NAMALWA (cell line): ENCODE results near the gene GSPT1.

ENCODE experiments used
- DNase-seq: peaks from one replicate; pipeline ENCODE4 v3.0.0-alpha.2; 2015; ENCODE audit warnings: low spot score

GSPT1 gene

DNA sequence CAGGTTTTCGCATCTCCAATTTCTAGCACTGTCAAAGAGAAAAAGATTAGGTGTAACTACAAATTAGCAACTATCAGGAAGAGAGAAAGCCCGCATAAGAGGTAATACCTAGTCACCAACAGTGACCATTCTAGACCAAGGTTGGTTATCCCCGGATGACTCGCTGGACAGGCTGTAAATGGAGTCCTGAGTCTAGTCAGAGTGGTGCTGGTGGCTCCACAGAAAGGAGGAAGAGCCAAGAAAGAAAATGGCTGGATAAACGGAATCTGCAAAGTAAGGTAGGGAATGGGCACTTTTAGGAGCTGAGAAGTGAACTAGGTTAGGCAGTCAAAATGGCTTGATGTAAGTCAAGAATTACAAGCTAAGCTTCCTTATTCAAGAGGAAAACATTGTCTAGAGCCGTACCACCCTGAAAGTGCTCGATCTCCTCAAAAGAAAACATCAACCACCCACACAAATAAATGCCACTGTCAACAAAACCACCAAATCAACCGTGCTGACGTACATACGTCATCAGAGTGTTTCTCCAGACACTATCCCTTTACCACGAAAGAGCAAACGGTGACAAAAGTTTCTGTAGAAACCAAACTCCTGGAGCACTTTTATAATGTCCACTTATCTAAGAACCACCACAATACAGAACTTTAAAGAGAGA, 2.2 kb downstream of the GSPT1 start:
- no peak for DNase-seq

DNA sequence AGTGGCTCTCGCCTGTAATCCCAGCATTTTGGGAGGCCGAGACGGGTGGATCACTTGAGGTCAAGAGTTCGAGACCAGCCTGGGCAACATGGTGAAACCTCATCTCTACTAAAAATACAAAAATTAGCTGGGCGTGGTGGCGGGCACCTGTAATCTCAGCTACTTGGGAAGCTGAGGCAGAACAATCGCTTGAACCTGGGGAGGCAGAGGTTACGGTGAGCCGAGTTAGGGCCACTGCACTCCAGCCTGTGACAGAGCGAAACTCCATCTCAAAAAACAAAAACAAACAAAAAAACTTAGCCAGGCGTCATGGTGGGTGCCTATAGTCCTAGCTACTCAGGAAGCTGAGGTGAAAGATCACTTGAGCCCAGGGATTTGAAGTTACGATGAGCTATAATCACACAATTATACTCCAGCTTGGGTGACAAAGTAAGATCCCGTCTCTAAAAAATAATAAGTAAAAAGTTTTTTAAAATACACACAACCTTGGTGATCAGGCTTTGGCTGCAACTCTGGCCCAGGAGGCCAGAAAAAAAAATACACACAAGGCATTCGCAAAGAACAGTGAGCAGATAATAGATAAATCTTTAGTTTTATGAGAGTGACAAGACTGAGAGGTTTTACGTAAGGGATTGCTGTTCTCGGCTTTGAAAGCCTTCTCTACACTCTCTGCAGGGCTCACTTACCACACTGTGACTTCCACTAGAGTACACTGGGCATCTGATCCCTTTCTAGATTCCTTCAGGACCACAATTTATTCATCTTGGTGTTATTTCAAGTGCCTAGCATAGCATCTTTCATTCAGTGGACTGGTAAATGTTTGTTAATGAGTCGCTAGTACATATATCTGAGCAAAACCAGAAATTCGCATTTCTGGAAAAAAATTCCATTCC, 5.9 kb downstream of the GSPT1 start:
- no peak for DNase-seq

DNA sequence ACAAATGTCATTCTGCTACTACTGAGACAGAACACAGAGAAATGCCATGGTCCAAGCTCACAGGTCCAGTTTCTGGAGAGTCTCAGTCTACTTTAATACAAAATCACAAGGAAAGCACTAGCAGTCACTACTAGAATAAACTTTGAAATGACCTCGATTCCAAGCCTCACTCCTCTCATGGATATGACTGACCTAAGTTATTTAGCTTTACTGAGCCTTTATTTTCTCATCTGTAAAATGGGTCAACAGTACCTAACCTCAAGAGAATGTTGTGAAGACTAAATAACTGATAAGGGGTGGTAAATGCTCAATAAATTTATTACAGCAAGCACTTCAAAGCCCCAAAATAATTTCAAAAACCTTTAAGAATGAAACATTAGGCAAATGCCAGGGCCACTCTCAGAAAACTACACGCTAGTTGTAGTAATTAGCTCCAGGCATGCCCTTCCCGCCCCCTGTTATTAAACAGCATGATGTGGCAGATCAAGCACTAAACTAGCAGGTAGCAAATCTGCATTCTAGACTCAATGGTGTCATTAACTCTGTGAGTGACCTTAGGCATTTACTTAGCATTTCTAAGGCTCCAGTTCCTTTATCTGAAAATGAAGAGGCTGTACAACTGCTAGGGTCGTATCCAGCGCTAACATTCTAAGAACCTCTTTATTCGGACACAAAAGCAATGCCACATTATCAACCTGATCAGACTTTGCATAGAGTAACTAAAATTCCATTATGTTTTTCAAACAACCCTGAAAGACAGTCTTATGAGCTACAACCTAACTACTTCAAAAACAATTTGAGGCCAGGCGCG, 8.4 kb downstream of the GSPT1 start:
- DNase-seq, result no peak

DNA sequence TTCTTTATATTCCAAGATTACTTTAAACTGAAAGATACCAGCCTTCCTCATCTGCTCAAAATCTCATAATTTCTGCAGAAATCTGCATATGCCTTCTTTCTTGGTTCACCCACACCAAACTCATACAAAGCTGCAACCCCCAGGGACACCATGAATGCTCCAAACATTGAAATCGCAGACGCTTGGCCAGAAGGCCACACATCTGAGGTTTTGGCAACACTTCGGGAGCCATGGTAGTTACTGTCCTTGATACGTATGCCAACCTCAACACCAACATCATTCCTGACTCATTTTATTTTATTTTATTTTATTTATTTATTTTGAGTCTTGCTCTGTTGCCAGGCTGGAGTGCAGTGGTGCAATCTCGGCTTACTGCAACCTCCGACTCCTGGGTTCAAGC, 11.8 kb downstream of the GSPT1 start:
- no peak for DNase-seq

DNA sequence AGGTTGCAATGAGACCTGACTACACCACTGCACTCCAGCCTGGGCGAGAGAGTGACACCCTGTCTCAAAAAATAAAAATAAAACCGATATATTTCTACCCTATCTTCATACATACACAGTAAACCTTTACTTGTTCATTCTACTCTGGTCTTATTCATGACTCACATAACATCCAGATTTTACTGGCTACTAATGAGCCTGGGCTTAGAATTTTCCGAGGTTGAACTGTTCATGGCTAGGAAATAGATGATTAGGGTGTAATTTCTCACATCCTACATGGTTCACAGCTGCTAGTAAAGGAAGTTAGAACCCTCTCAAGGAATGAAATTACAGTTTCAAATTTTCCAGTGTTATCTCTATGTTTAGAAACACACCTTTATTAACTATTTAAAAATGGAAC, 14.7 kb downstream of the GSPT1 start:
- DNase-seq, result no peak

DNA sequence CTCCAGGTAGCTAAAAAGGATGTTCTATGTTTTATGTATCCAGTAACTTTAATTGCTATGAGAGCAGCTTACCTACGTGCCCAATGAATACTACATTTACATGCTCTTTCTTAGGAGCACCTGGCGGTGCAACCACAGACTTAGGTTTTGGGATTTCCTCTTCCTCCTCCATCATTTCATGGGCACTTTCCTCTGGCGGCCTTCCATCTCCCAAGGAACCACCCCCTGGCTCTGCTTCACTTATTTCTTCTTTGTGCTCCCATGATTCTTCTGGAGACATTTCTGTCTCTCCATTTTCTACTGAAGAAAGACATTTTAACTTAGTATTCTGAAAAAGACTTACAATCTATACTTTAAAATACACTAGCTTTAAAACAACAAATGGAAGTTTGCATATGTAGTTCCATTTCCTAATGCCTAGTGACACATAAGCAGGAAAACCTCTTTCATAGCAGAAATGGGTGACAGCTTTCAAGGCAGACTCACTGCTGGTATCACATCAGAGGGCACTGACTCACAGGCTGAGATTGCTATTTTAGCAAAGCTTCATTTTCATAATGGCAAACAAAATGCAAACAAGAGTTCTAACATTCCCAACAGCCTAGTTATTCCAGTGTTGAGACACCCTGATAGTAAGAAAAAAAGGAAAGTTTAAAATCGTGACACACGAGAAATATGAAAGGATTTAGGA, 19.1 kb downstream of the GSPT1 start:
- no peak for DNase-seq

DNA sequence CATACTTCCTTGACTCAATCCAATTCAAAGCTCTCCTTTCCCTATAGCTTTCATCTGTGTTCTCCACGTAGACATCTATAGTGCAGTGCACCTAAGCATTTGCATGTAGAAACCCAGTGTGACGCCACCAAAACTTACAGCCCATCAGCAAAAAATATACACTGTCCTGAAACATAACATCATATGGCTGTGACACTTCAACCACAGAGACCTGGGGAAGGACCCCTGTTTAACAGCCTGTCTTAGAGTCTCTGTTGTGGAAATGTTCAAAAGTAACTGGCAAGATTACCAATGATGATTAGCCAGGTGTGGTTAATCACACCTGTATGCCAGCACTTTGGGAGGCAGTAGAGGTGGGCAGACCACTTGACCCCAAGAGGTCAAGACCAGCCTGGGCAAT, 22.2 kb downstream of the GSPT1 start:
- no peak for DNase-seq

DNA sequence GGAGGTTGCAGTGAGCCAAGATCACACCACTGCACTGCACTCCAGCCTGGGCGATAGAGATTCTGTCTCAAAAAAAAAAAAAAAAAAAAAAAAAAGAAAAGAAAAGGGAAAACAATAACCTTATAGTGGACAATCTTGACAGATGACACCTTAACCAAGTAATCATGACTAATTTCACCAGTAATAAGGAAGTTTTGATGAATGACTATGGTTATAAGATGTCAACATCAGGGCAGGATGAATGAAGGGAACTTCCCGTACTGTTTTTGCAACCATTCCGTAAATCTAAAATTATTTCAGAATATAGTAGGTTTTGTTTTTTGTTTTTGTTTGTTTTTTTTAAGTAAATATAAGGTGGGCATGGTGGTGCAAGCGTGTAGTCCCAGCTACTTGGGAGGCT, 23.0 kb downstream of the GSPT1 start:
- no peak for DNase-seq

DNA sequence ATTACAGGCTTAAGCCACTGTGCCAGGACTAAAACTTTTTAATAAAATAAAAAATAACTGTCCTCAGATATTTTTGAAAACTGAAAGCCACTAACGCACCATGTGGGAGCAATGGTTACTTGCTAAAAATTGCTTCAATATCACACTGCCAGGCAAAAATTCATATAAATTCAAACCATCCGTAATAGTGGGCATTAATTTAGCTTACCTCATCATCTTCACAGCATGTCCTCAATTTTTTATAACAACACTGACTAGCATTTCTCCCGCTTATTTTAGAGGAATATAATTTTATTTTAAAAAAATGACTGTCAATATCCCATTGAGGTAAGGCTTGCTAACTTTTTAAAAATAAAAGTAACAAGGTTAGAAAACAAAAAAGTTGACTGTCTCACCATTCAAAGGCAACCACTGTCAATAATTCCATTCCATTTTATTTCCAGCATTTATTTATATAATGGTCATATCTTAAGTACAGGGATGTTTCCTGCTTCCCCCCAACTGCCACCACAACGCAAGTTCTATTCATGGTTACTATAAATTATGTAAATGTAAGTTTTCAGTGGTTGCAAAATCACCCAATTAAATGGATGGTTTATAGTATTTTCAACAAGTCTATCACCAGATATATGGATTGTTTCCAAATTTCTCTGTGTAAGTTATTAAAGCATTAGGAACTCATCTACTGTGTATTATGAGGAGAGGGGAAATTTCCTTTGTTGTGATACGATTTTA, 25.4 kb downstream of the GSPT1 start:
- no peak for DNase-seq

DNA sequence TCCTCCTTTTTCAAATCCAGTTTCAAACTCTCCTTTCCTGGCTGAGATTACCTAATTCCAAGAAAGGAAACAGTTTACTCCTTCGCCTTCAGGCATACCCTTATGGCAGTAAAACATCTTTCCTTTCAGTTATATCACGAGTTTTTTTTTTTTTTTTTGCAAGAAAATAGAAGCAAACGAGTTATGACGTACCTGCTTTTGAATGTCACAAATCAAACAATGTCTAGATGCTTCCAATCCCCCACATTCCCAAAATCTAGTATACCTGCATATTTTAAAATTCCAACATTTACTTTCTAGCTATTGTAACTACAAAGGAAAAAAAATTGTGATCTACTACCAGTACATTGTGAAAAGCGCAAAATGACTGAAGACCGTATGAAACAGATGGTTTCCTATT, 28.9 kb downstream of the GSPT1 start:
- no peak for DNase-seq

DNA sequence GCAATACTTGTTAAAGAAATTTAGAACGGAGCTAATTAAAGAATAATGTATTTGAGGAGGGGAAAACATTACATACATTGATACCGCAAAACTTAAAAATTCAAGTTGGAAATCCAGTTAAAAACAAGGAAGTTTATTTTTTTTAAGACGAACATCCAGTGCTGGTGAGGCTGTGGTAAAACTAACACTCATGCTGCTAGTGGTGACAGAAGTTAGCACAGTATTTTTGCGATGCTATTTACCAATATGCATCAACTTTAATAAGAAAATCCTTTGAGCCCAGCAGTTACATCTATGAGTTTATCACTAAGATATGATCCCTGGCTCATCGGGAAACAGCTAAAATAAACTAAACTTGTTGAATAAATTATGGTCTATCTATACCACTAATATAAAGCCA, 31.7 kb downstream of the GSPT1 start:
- no peak for DNase-seq

DNA sequence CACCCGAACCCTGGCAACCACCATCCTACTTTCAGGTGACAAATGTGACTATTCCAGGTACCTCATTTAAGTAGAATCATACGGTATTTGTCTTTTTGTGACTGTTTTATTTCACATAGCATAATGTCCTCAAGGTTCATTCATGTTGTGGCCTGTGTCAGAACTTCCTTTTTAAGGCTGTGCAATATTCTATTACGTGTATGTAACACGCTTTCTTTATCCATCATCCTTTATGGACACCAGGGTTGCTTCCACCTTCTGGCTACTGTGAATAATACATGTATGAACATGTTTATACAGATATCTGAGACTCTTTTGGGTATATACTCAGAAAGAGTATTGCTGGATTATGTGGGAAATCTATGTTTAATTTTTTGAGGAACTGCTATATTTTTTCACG, 35.7 kb downstream of the GSPT1 start:
- DNase-seq, result peak; percentile 36

DNA sequence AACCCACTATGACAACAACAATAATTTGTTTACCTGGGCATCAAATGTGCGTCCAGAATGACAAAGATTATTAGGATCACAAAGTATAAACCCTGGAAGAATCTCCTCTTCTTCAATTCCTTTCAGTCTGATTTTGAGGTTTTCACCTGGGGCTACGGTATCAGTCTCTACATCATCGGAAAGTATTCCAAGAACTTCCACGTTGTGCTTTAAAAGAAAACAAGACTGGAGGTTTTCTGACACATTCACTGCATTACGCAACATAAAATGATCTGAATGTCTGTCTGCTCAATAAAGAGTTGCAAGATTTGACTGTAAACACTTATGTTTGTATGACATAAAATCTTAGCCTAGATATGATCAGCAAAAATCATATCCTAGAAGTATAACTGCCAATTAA, 38.4 kb downstream of the GSPT1 start:
- no peak for DNase-seq

DNA sequence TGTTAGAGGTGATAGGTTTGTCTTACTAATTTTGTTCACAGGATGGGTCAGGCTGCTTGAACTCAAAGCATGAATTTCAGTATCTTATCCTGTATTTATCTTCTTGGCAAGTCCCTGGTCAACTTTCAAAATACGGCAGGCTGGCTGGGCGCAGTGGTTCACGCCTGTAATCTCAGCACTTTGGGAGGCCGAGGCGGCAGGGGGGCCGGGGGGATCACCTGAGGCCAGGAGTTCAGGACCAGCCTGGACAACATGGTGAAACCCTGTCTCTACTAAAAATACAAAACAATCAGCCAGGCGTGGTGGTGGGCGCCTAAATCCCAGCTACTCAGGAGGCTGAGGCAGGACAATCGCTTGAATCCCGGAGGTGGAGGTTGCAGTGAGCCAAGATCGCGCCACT, 39.5 kb downstream of the GSPT1 start:
- no peak for DNase-seq

DNA sequence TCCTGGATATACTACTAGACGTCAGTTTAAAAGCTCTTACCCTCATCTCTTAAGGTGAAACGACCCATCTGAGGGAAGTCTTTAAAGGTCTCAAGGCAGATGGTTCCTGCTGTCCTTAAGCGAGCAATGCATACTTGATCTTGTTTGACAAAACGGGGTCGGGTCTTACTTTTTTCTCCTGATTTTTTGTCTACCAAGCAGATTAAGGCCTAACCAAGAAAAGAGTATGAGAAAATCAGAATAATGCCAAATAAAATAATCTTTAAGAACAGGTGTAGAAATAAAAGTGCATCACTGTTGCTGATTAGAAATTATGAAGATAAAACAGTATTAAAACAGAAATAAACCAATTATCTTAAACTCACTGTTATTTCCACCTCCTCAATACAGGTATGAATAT, 40.0 kb downstream of the GSPT1 start:
- no peak for DNase-seq

DNA sequence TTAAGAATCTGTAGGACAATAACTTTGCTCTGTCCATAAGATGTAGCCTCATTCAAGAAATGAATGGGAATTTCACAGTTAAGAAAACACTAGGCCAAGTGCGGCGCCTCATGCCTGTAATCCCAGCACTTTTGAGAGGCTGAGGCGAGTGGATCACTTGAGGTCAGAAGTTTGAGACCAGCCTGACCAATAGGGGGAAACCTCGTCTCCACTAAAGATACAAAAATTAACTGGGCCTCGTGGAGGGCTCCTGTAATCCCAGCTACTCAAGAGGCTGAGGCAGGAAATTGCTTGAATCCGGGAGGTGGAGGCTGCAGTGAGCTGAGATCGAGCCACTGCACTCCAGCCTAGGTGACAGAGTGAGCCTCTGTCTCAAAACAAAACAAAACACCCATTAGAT, 44.6 kb downstream of the GSPT1 start:
- peak; percentile 29 for DNase-seq

DNA sequence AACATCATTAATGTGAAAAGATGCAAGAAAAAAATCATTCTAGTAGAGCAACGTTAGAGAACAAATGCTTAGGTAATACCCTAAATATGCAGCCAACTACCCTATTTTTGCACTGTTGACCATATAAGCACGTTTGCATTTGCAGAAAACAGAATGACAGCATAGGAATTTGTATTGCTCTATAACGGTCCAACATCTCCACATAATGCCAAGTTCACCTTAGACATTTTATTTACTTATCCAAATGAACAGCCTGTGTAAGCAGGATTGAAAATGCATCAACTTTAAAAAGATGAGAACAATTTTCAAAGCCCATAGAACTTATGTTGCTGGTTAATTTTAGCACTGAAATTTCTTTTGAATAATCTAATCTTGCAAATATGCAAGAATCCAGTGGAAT, 45.4 kb downstream of the GSPT1 start:
- no peak for DNase-seq

DNA sequence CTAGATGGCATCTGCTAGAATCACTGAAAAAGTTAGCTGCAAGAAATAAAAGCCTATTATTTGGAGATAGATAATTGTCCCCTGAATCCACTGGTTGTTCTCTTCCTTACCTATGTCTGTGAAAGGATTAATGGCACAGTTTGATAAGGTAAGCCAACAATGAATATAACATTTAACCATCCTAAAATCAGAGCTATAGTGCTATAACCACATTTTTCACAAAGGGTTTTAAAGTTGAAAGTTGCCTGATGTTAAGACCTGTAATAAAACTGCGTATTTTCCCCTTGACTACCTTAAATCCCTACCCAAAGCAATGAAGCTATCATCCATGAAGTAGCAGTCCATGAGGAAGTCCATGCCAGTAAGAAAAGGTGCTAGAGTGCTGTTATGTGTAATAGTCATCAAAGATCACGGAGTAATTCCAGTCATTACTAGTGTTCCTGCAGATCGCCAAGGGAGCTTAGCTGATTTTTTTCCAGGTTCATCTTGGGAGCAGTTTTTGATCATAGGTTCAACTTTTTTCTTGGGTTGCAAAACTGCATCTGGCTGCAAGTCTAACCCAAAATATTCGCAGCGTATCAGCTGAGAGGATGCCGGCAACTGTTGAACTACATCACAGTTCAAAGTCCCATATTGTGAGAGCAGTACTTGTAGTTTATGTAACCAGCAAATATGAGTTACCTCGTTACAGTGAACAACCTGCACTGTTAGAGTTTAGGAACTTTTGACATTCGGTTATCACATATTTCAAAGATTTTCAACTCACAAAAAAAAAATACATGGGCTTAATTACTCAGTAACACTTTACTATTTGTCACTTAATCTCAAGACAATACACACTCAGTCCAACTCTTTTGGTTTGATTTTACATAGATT, 46.2 kb downstream of the GSPT1 start:
- no peak for DNase-seq

DNA sequence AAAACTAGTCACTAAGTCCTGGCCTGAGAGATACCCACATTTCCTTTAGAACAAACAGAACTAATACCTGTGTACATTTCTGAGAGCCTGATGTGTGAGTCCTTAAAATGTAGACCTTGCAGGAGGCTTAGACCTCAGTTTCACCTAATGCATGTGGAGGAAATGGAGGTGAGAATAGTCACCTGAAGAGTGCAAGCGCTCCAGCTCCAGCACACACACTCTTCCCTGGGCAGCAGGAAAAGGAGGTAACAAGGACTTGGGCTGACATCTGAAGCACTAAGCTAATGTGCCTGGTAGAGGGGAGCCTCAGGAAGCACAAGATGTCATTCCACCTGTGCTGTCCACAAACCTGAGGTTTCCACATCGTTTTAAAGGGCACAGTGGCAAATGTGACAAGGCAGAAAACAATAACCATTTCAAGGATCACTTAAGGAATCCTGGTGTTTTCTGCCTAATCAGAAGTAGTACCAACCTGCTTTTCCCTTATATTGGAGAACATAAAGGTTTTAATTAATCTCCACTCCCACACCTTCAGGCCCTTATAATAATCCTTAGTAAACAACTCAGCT, 47.3 kb downstream of the GSPT1 start:
- no peak for DNase-seq

DNA sequence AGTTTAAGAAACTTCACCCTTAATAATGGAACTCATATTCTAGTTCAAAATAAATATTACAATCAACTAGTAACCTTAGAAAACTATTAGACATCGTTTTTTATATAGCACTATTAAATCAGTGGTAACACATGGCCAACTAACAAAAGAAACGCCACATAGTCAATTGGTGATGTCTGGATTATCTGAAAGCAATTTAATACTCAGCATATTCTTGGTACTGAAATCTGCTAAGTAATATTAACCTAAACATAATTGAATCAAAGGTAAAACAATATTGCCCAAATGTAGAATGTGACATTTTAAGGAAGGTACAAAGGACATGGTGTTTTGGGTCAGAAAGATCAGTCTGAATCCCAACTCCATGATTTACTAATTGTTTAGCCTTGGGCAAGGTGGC, 53.3 kb downstream of the GSPT1 start:
- DNase-seq, result no peak
